K562 (cell line): Measurements from ENCODE around the gene CPED1. TPM values are rescaled to one million over a fixed set of nuclear protein-coding genes. Genes with fewer than 3 reads are reported as not detected.

Experiments used
- ATAC-seq: fragments of 200-7000 bp; cut with Tn5 transposase; 3 replicates; pipeline ENCODE4 v1.9.1; 2020; ENCODE audit warnings: moderate library complexity
- BruUV-seq: library from RNA; stranded (reverse); fragments of 400-500 nt; replicated peaks from 2 replicates; lab custom pipeline; 2021; lab: Mats Ljungman, UMichigan
- CTCF ChIA-PET: fragments of 300-600 bp; formaldehyde crosslinking; extraction: SDS; loops from one replicate; lab custom pipeline; 2021; ENCODE audit warnings: low intra/inter-chr PET ratio; lab: Yijun Ruan, JAX
- POLR2A ChIA-PET: fragments of 300-600, 350-650 bp; sonication (Branson Sonifier 250); formaldehyde crosslinking; extraction: SDS; loops from one replicate; lab custom pipeline; 2021; ENCODE audit warnings: antibody characterized with exemption, inconsistent platforms; lab: Yijun Ruan, JAX
- DNase-seq, 4 experiments: peaks; one replicate each; pipeline versions ENCODE4 v3.0.0 to v3.0.0-alpha.2; 2011 to 2018; ENCODE audit warnings: low spot score in 3 of 4, mixed read lengths in 3 of 4; ENCODE audit errors: extremely low read depth in 1 of 4
- FAIRE-seq: peaks from 2 replicates; lab custom pipeline; 2011; peaks lifted over from hg19 to GRCh38; lab: Jason Lieb, UNC
- H2AFZ ChIP-seq: 2 replicates; pipeline ENCODE4 v1.6.0; 2011; ENCODE audit warnings: low read depth, low read length, control low read depth, inconsistent platforms
- H3K27ac ChIP-seq: fragments of 200-600 bp; 3 replicates; pipeline ENCODE4 v1.8.0; 2011; ENCODE audit warnings: low read depth, mild to moderate bottlenecking, control low read depth, inconsistent platforms, low read length, moderate library complexity, mixed read lengths; ENCODE audit errors: extremely low read depth
- H3K27me3 ChIP-seq, 2 experiments: fragments of 300-600 bp in 1 of 2; 2 replicates in 1 of 2; 3 replicates in 1 of 2; pipeline versions ENCODE4 v1.6.0 to v1.8.0; 2011; ENCODE audit warnings: inconsistent platforms in 2 of 2, low read length in 2 of 2, mild to moderate bottlenecking in 1 of 2, mixed read lengths in 1 of 2, moderate library complexity in 1 of 2; ENCODE audit not compliant: control insufficient read depth in 2 of 2, insufficient read depth in 2 of 2
- H3K36me3 ChIP-seq: fragments of 300-600 bp; 3 replicates; pipeline ENCODE4 v1.8.0; 2011; ENCODE audit warnings: mild to moderate bottlenecking, low read length, inconsistent platforms; ENCODE audit not compliant: control insufficient read depth, insufficient read depth
- H3K4me1 ChIP-seq, 2 experiments: fragments of 200-600 bp in 1 of 2; replicated peaks in 1 of 2; 2 replicates in 1 of 2; 3 replicates in 1 of 2; pipeline versions ENCODE4 v1.5.1 to v1.8.0; 2011; ENCODE audit warnings: inconsistent platforms in 2 of 2, low read length in 2 of 2, mild to moderate bottlenecking in 1 of 2, mixed read lengths in 1 of 2, moderate library complexity in 1 of 2; ENCODE audit not compliant: control insufficient read depth in 2 of 2, insufficient read depth in 2 of 2
- H3K4me2 ChIP-seq: 2 replicates; pipeline ENCODE4 v1.6.1; 2011; ENCODE audit warnings: low read length, control low read depth, inconsistent platforms, mixed read lengths; ENCODE audit not compliant: insufficient read depth
- H3K4me3 ChIP-seq: fragments of 200-600 bp; sonication (generic), shearing (Covaris generic); 2 replicates; pipeline ENCODE4 v1.5.1; 2016; ENCODE audit warnings: control low read depth, inconsistent platforms
- H3K79me2 ChIP-seq: fragments of 200-600 bp; 3 replicates; pipeline ENCODE4 v1.8.0; 2011; ENCODE audit warnings: low read length, inconsistent platforms; ENCODE audit not compliant: control insufficient read depth, insufficient read depth
- H3K9ac ChIP-seq, 2 experiments: 2 replicates each; pipeline versions ENCODE4 v1.6.0 to v1.6.1; 2011; ENCODE audit warnings: low read depth in 2 of 2, low read length in 2 of 2, control low read depth in 1 of 2, inconsistent platforms in 1 of 2, mild to moderate bottlenecking in 1 of 2, mixed read lengths in 1 of 2; ENCODE audit not compliant: insufficient read depth in 1 of 2
- H3K9me1 ChIP-seq: one replicate; pipeline ENCODE4 v1.6.0; 2011; ENCODE audit warnings: inconsistent platforms, mild to moderate bottlenecking, low read length, moderate library complexity; ENCODE audit not compliant: control insufficient read depth, insufficient read depth
- H3K9me3 ChIP-seq: replicated peaks from 2 replicates; pipeline ENCODE4 v1.5.1; 2011; ENCODE audit warnings: low read depth, low read length, inconsistent platforms; ENCODE audit not compliant: control insufficient read depth, insufficient read depth
- H4K20me1 ChIP-seq: replicated peaks from 2 replicates; pipeline ENCODE4 v1.6.1; 2011; ENCODE audit warnings: low read length, inconsistent platforms, mixed read lengths; ENCODE audit not compliant: control insufficient read depth, insufficient read depth
- GATAD2B ChIP-seq: fragments of 450-650 bp; IDR thresholded peaks from 2 replicates; pipeline ENCODE4 v1.6.1; 2017; ENCODE audit warnings: mild to moderate bottlenecking, borderline replicate concordance
- KLF1 ChIP-seq: fragments of 450-650 bp; IDR thresholded peaks from 2 replicates; pipeline ENCODE4 v1.6.1; 2016; ENCODE audit warnings: missing genetic modification characterization, missing compliant biosample characterization
- POLR2AphosphoS2 ChIP-seq: IDR thresholded peaks from 2 replicates; pipeline ENCODE4 v1.6.1; 2012; ENCODE audit warnings: low read length, improper control_type of control experiment
- PRMT5 ChIP-seq: sonication (generic); formaldehyde crosslinking; IDR thresholded peaks from 2 replicates; pipeline ENCODE4 v1.5.0; 2020; ENCODE audit warnings: missing genetic modification reagents
- SMAD3 ChIP-seq: fragments of 450-650 bp; formaldehyde crosslinking; conservative IDR thresholded peaks from 2 replicates; pipeline ENCODE4 v1.4.0; 2020; ENCODE audit warnings: mild to moderate bottlenecking
- TEAD1 ChIP-seq, 2 experiments: fragments of 450-650 bp in 1 of 2; sonication (generic) in 1 of 2; formaldehyde crosslinking; IDR thresholded peaks; 2 replicates each; pipeline versions ENCODE4 v1.4.0 to v1.8.0; 2020 to 2022; ENCODE audit warnings: mild to moderate bottlenecking in 2 of 2, missing genetic modification reagents in 1 of 2
- ZKSCAN8 ChIP-seq: fragments of 200-800 bp; sonication (Bioruptor generic); IDR thresholded peaks from 2 replicates; pipeline ENCODE4 v1.6.1; 2016; ENCODE audit warnings: missing genetic modification characterization, missing compliant biosample characterization
- ZNF316 ChIP-seq: fragments of 450-650 bp; IDR thresholded peaks from 2 replicates; pipeline ENCODE4 v1.6.1; 2016
- ZNF699 ChIP-seq: fragments of 250-450 bp; sonication (Bioruptor Pico); IDR thresholded peaks from 2 replicates; pipeline ENCODE4 v1.8.0; 2021; ENCODE audit warnings: mild to moderate bottlenecking, moderate library complexity; ENCODE audit not compliant: insufficient replicate concordance
- ZNF76 ChIP-seq: fragments of 250-450 bp; sonication (Bioruptor Pico); IDR thresholded peaks from 2 replicates; pipeline ENCODE4 v1.4.0; 2020; ENCODE audit warnings: mild to moderate bottlenecking, moderate library complexity, borderline replicate concordance
- WGBS: fragments of 100-300 bp; shearing (Covaris generic); methylation state at CpG from one replicate; pipeline ENCODE4 v1.1.6; 2016; ENCODE audit warnings: low coverage, mixed read lengths; ENCODE audit not compliant: insufficient coverage; ENCODE audit errors: missing lambda C conversion rate; 5-methylcytosine and 5-hydroxymethylcytosine counted together
- in situ Hi-C: fragments of 300-500 bp; cut with MboI; formaldehyde crosslinking; loops from 4 replicates; pipeline ENCODE4 v1.15.0; 2018; ENCODE audit warnings: inconsistent platforms, mixed read lengths
- intact Hi-C: fragments of 100-400 bp; cut with micrococcal nuclease; formaldehyde crosslinking; loops from 2 replicates; pipeline ENCODE4 v1.14.2; 2022
- polyA plus RNA-seq, 8 experiments: library from polyadenylated mRNA; depleted of rRNA in 4 of 8; stranded (reverse) in 5 of 8; unstranded in 3 of 8; fragments of >200 nt; fragmentation: Nextera tagmentation in 2 of 8; fragmentation: Illumina TruSeq in 1 of 8; extraction: Ambion mirVana in 2 of 8; extraction: Trizol in 1 of 8; gene quantifications; 2 replicates each; pipeline versions ENCODE4 v1.2.1 to v1.2.3, GENCODE V29; 2011 to 2014; ENCODE audit warnings: inconsistent platforms in 1 of 8, missing spikeins in 1 of 8
- total RNA-seq, 7 experiments: library from RNA; depleted of rRNA in 6 of 7; stranded (reverse); fragments of >200 nt in 6 of 7; fragmentation: Illumina TruSeq in 2 of 7; extraction: Trizol in 2 of 7; gene quantifications; 2 replicates each; pipeline versions ENCODE4 v1.2.1 to v1.2.3, GENCODE V29; 2011 to 2021; ENCODE audit warnings: low replicate concordance in 1 of 7
- TF ChIP-seq, protein P1 (sequence below): fragments of 250-450 bp; sonication (Bioruptor Pico); IDR thresholded peaks from 2 replicates; pipeline ENCODE4 v1.5.0; 2021
- TF ChIP-seq, protein P2 (sequence below): fragments of 250-450 bp; sonication (Bioruptor Pico); IDR thresholded peaks from 2 replicates; pipeline ENCODE4 v1.4.0; 2020

CPED1 gene
- total and polyA plus RNA-seq, 9 of the 15 experiments (the other 6 are each of a cell fraction or from before 2014, with no cell fraction given) = 195 to 393 (median 290) TPM

DNA sequence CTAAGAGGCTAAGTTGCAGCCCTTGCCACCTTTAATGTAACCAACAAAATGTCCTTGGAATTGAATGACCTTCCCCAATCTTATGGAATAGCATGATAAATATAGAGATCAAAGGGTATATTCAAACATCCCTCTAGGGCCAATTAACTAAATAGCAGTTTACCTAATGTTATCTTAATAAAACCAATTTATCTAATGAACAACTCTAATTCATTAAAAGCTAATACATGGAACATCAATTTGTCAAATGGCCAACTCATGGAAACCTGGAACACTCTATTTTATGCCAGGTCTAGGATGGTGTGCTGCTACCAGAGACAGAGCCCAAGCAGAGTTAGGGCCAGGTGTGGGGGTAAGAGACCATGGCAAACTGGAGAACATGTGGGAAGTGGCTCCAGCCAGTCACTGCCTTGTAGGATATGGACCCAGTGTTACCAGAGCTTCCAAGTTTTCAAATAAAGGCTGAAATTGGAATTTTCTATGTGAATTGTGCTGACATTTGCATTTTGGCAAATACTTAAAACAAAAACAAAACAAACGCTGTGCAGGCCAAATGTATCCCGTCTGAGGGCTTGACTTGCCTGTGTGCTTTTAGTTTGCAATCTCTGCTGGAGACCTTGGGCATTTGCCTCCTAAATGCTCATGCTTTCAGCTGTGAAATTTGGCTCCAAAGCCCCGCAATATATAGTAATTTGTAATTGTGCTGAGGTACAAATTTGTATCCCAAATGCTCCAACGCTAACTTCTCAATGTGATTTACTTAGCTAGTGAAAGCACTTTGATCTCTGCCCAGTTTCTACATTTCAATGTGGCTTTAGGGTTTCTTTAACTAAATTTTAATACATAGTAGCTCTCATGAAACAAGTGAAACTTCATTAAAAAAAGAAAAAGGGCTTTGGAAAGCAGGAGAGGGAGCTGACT is 55.1 kb downstream of the CPED1 start:
- Histone ChIP-seq H3K27ac (peak overlapping the region; percentile 88), H3K9me3 (peaks cover 2% of the 10 kb centered on the region; the same call in 1 of the 2 replicates), H2AFZ (peak overlapping the region; percentile 15; the same call in 1 of the 2 replicates), H3K9me1 (no peaks in the 10 kb centered on the region), H3K79me2 (peaks cover 100% of the 10 kb centered on the region), H3K27me3 (no peaks in the 10 kb centered on the region), H4K20me1 (no peaks in the 10 kb centered on the region), H3K9ac (peak overlapping the region; percentile 16 to 71; a peak in 3 of 4 replicates), H3K4me1 (peaks cover 17 to 81% of the 10 kb centered on the region in 2 experiments), H3K4me3 (no peak overlapping the region), H3K4me2 (peak overlapping the region; percentile 72), H3K36me3 (peaks cover 48% of the 10 kb centered on the region)
- POLR2A ChIA-PET = interaction anchor here (0.5 to 2.0 kb wide), 8 partner anchors 9 to 252 kb away, joined by 3 to 11 read pairs (median 3); no protein-coding TSS in a partner anchor
- intact Hi-C loops = no loop called here
- WGBS = 17% methylated on average over 4 of the region's 4 CpGs
- CTCF ChIA-PET = interaction anchor here (0.6 kb wide), 1 partner anchor 11 kb away, joined by 3 read pairs; no protein-coding TSS in a partner anchor
- no TSS peak for BruUV-seq
- in situ Hi-C loops = no loop called here
- peak; percentile 36 for ATAC-seq
- peak in 1 of 4 experiments; percentile 64 for DNase-seq
- no peak for FAIRE-seq
- TF ChIP-seq KLF1 = no peak
- TF ChIP-seq ZNF316 = peak; percentile 98
- TF ChIP-seq, protein P1, sequence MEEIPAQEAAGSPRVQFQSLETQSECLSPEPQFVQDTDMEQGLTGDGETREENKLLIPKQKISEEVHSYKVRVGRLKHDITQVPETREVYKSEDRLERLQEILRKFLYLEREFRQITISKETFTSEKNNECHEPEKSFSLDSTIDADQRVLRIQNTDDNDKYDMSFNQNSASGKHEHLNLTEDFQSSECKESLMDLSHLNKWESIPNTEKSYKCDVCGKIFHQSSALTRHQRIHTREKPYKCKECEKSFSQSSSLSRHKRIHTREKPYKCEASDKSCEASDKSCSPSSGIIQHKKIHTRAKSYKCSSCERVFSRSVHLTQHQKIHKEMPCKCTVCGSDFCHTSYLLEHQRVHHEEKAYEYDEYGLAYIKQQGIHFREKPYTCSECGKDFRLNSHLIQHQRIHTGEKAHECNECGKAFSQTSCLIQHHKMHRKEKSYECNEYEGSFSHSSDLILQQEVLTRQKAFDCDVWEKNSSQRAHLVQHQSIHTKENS (CRISPR knock-in tag) = 0 out of 2 replicates have a peak, but pooled peaks have one; percentile 47
- TF ChIP-seq, protein P2, sequence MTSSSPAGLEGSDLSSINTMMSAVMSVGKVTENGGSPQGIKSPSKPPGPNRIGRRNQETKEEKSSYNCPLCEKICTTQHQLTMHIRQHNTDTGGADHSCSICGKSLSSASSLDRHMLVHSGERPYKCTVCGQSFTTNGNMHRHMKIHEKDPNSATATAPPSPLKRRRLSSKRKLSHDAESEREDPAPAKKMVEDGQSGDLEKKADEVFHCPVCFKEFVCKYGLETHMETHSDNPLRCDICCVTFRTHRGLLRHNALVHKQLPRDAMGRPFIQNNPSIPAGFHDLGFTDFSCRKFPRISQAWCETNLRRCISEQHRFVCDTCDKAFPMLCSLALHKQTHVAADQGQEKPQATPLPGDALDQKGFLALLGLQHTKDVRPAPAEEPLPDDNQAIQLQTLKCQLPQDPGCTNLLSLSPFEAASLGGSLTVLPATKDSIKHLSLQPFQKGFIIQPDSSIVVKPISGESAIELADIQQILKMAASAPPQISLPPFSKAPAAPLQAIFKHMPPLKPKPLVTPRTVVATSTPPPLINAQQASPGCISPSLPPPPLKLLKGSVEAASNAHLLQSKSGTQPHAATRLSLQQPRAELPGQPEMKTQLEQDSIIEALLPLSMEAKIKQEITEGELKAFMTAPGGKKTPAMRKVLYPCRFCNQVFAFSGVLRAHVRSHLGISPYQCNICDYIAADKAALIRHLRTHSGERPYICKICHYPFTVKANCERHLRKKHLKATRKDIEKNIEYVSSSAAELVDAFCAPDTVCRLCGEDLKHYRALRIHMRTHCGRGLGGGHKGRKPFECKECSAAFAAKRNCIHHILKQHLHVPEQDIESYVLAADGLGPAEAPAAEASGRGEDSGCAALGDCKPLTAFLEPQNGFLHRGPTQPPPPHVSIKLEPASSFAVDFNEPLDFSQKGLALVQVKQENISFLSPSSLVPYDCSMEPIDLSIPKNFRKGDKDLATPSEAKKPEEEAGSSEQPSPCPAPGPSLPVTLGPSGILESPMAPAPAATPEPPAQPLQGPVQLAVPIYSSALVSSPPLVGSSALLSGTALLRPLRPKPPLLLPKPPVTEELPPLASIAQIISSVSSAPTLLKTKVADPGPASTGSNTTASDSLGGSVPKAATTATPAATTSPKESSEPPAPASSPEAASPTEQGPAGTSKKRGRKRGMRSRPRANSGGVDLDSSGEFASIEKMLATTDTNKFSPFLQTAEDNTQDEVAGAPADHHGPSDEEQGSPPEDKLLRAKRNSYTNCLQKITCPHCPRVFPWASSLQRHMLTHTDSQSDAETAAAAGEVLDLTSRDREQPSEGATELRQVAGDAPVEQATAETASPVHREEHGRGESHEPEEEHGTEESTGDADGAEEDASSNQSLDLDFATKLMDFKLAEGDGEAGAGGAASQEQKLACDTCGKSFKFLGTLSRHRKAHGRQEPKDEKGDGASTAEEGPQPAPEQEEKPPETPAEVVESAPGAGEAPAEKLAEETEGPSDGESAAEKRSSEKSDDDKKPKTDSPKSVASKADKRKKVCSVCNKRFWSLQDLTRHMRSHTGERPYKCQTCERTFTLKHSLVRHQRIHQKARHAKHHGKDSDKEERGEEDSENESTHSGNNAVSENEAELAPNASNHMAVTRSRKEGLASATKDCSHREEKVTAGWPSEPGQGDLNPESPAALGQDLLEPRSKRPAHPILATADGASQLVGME = 0 out of 2 replicates have a peak, but pooled peaks have one; percentile 37
- TF ChIP-seq SMAD3 (CRISPR knock-in tag) = peak; percentile 18; the same call in 1 of the 2 replicates
- TF ChIP-seq PRMT5 (CRISPR knock-in tag) = no peak
- TF ChIP-seq ZKSCAN8 (CRISPR knock-in tag) = peak; percentile 29
- 0 out of 2 replicates have a peak, but pooled peaks have one; percentile 55 for TF ChIP-seq GATAD2B
- no peak for TF ChIP-seq POLR2AphosphoS2
- TF ChIP-seq ZNF699 (CRISPR knock-in tag) = peak; percentile 5
- TF ChIP-seq ZNF76 (CRISPR knock-in tag) = peak; percentile 59; the same call in 1 of the 2 replicates
- TF ChIP-seq TEAD1 (CRISPR knock-in tag; IDR thresholded peaks at IDR 0.05) = peak in 1 of 2 experiments; percentile 31; a peak in 1 of 4 replicates
